KOPT-K1 (cell line): ENCODE data around the gene SRP14.
"Not testable (repeated sequence)": the region's sequence is repeated elsewhere in the genome, so short reads cannot be mapped to it uniquely, and the experiment has no call there.

Experiments used
- H3K27ac ChIP-seq: fragments of 200-600 bp; sonication (generic); 2 replicates; pipeline ENCODE4 v1.5.1; 2016; ENCODE audit warnings: antibody characterized with exemption, mild to moderate bottlenecking, low read depth, low read length; ENCODE audit not compliant: poor library complexity, severe bottlenecking
- H3K36me3 ChIP-seq: fragments of 200-600 bp; sonication (generic); 2 replicates; pipeline ENCODE4 v1.5.1; 2017; ENCODE audit warnings: antibody characterized with exemption, mild to moderate bottlenecking, low read length, moderate library complexity; ENCODE audit not compliant: insufficient read depth
- H3K9me3 ChIP-seq: fragments of 200-600 bp; sonication (generic); 2 replicates; pipeline ENCODE4 v1.5.1; 2017; ENCODE audit warnings: antibody characterized with exemption, low read length, mild to moderate bottlenecking; ENCODE audit not compliant: insufficient read depth, poor library complexity, severe bottlenecking

The SRP14 gene

DNA sequence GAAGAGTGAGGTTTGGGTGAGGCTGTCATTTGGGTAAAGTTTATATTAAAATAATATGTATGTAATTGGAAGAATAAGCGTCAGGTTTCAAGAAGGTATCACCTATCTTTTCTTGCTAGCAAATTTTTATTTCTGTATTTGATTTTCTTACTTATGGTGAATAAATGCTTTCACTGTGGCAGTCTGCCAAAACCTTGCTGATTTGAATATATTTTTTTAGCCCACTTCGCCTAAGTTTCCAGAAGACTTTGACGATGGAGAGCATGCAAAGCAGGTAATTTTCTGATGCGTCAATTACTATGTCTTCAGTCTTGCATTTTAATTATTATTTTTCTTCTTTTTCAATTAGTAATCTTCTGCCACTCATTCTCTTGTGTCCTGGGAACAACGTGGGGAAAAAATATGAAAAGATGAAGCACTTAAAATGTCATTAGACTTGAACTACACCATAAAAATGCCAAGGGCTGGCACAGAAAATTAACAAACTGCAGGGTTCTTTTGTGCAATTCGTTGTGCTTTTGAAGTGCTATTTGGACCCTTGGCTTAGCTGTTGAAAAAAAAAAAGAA, 40.4 kb downstream of the SRP14 start:
- Histone ChIP-seq H3K36me3 (peaks cover 56% of the 10 kb centered on the region), H3K27ac (no peak overlapping the region), H3K9me3 (no peaks in the 10 kb centered on the region)

DNA sequence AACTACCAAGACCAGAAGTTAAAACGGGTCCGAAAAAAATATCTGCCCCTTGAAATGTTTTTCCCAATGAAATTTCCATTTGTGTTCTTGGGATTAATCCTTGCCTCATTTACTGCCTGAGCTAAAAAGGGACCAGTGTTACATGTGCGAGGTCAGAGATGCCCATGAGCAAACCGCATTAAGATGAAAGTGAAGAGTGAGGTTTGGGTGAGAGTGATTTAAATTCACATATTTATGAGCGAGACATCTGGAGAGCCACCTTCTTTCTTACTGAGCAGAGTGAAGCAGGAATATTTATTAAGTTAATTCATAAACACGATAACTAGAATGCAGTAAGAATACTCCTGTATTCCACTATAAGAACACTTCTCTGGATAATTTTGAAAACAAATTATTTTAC, 41.3 kb downstream of the SRP14 start:
- Histone ChIP-seq H3K9me3 (no peaks in the 10 kb centered on the region), H3K27ac (no peak overlapping the region), H3K36me3 (peaks cover 56% of the 10 kb centered on the region)

DNA sequence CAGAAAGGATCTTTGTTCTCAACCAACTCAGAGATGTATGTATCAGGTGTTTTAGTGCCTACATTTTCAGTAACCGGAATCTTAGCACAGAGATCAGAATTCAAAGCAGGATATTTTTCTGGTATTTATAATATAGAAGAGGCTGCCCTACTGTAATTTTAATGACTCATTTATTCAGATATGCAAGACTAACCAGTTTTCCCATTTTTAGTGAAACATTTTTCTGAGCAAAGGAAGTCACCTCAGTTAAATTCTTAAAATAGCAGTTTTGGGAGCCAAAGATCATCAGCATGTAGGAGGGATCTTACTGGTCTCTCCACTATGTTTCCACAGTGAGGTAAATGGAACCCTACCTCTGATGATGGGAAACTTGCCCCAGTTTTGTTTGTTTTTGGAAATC, 42.0 kb downstream of the SRP14 start:
- H3K9me3 ChIP-seq = no peaks in the 10 kb centered on the region
- no peak overlapping the region for H3K27ac ChIP-seq
- peaks cover 54% of the 10 kb centered on the region for H3K36me3 ChIP-seq

DNA sequence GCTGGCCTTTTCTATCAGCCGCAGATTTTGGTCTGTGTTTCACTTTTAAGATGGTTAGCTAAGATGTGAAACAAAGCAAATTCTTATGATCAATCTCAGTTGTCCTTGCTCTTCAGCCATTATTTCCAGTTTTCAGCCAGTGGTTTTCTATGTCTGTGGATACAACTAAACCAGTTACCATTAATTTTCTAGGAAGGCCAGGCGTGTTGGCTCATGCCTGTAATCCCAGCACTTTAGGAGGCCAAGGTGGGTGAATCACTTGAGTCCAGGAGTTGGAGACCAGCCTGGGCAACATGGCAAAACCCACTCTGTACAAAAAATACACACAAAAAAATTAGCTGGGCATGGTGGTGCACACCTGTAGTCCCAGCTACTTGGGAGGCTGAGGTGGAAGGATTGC, 42.8 kb downstream of the SRP14 start:
- not testable (repeated sequence) for H3K27ac ChIP-seq, H3K9me3 ChIP-seq
- H3K36me3 ChIP-seq = peaks cover 52% of the 10 kb centered on the region

DNA sequence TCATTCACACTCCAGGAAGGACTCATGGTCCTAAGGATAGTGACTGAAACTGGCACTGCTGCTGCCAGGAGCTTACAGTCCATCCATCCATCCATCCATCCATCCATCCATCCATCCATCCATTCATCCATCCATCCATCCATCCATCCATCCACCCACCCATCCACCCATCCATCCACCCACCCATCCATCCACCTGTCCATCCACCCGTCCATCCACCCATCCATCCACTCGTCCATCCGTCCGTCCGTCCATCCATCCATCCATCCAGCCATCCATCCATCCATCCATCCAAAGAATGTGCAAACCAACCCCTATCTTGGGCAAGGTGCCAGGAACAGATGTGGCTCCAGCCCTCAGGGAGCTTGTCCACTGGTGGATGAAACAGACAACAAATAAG, 46.0 kb downstream of the SRP14 start:
- H3K36me3 ChIP-seq = peaks cover 67% of the 10 kb centered on the region
- not testable (repeated sequence) for H3K9me3 ChIP-seq, H3K27ac ChIP-seq

DNA sequence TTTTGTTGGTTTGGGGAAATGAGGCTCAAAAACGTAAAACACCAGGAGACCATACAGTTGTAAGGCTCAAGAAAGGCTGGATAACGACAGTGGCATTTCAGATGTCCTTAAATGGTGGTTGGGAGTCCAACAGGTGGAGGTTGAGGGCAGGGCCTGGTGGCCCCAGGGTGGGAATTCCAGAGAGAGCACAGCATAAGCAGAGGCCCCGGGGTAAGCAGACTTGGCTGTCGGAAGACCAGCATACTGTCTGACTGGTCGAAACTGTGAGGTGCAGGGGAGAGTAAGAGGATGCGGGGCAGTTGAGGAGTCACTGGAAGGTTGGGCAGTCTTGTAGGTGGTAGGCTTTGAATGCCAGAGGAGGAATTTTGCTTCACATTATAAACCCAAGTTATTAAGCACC, 48.3 kb downstream of the SRP14 start:
- peaks cover 61% of the 10 kb centered on the region for H3K36me3 ChIP-seq
- H3K9me3 ChIP-seq = no peaks in the 10 kb centered on the region
- H3K27ac ChIP-seq = no peak overlapping the region

DNA sequence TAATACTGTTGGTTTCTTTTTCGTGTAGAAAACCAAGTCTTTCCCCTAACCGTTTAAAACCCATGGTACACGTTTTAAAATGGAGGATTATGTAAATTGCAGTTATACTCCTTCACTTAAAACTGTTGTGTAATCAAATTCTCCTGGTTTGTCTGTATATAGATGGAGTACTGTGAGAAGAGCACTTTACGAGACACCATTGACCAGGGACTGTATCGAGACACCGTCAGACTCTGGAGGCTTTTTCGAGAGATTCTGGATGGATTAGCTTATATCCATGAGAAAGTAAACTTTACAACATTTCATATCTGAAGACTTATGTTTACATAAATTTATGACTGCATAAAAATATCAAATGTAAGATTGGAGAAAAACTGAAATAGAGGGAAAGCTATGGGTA, 51.2 kb downstream of the SRP14 start:
- Histone ChIP-seq H3K36me3 (peaks cover 49% of the 10 kb centered on the region), H3K9me3 (no peaks in the 10 kb centered on the region)

More for the DNA sequence above, 51.2 kb downstream of the SRP14 start:
- no peak overlapping the region for H3K27ac ChIP-seq
